ENCODE data around the gene GLTP.

GRCh38 chr12:109844091-109844490, 36.2 kb downstream of the GLTP start:
- no peak for TF ChIP-seq CTCF (conservative IDR thresholded peaks at IDR 0.05; ENCODE audit: low read length)
- TF ChIP-seq EZH2phosphoT487 (IDR thresholded peaks at IDR 0.05; ENCODE audit: borderline replicate concordance): no peak
